HG02588 (cell line): Measurements from ENCODE around the gene C9orf43.

ENCODE experiments used
- ATAC-seq: cut with Tn5 transposase; IDR thresholded peaks from one replicate; pipeline ENCODE4 v1.9.1; 2021; ENCODE audit warnings: mild to moderate bottlenecking, moderate library complexity; ENCODE audit not compliant: unreplicated experiment

The C9orf43 gene

GRCh38 chr9:113463418-113464285 lies 53.1 kb downstream of the C9orf43 start, which contains the start of gene RGS3:
Gene RGS3 (plus strand): TSS chr9:113463727. CDS start chr9:113463803, 76 bp downstream.
- no peak for ATAC-seq

- ATAC-seq, result no peak
These were observed 53.7 kb downstream of the C9orf43 start for GRCh38 chr9:113464286-113464660.

GRCh38 chr9:113465599-113466140 lies 55.1 kb downstream of the C9orf43 start:
- no peak for ATAC-seq

GRCh38 chr9:113467183-113467582 lies 56.6 kb downstream of the C9orf43 start:
- no peak for ATAC-seq

- no peak for ATAC-seq
These were observed 58.3 kb downstream of the C9orf43 start for GRCh38 chr9:113468716-113469448.

GRCh38 chr9:113471143-113471542 lies 60.6 kb downstream of the C9orf43 start:
- ATAC-seq, result no peak

- ATAC-seq, result no peak
These were observed 61.0 kb downstream of the C9orf43 start for GRCh38 chr9:113471566-113471965.

- no peak for ATAC-seq
These were observed 61.7 kb downstream of the C9orf43 start for GRCh38 chr9:113472199-113472598.

GRCh38 chr9:113474360-113475028 lies 63.9 kb downstream of the C9orf43 start:
- no peak for ATAC-seq

GRCh38 chr9:113475031-113475430 lies 64.5 kb downstream of the C9orf43 start:
- ATAC-seq, result no peak

GRCh38 chr9:113475992-113476391 lies 65.4 kb downstream of the C9orf43 start:
- no peak for ATAC-seq

- ATAC-seq, result no peak
These were observed 66.0 kb downstream of the C9orf43 start for GRCh38 chr9:113476511-113476916.

- ATAC-seq, result no peak
These were observed 66.5 kb downstream of the C9orf43 start for GRCh38 chr9:113477058-113477457.

GRCh38 chr9:113477661-113478060 lies 67.1 kb downstream of the C9orf43 start:
- ATAC-seq, result no peak

GRCh38 chr9:113479174-113479621 lies 68.7 kb downstream of the C9orf43 start:
- ATAC-seq, result no peak
